Measurements from ENCODE around the gene TMEM164.

TMEM164 gene

GRCh38 chrX:110042496-110042895 is 39.6 kb downstream of the TMEM164 start:
- DNase-seq, result no peak

DNA sequence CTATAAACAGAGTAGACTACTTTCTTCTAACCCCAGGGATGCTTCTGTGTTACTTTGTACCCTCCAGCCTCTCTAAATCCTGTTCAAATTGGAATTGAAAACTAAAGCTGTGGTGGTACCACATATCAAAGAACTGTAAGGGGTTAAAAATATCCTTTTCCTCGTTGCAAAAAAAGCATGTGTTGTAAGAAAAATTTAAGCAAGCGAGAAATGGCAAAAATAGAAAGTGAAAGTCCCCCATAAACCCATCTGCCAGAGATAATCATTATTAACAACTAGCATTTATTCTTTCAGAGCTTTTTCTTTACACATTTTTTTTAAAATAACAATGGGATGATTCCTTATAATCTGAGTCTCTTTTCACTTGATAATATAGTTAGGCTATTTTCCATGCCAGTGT is 40.6 kb downstream of the TMEM164 start:
- DNase-seq, result no peak

- no peak for DNase-seq
These were observed 41.7 kb downstream of the TMEM164 start for GRCh38 chrX:110044346-110045249.

DNA sequence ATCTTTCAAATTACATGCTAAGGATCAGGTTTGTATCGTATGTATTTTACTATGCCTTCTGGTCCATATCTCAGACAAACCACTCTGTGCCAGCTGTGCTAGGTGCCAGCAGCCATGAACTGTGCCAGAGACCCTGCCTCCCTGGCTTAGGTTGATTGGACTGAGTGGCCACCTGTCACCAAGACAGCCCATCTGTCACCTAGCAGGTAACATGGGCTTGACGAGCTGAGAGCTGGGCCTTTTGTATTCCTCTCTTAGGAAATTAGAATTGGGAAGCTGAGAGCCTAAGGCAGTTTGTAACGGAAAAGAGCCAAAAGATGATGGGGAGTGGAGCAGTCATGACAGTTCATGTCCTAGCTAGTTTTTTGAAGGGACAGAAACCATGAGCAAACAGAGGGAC is 42.5 kb downstream of the TMEM164 start:
- DNase-seq, result no peak

DNA sequence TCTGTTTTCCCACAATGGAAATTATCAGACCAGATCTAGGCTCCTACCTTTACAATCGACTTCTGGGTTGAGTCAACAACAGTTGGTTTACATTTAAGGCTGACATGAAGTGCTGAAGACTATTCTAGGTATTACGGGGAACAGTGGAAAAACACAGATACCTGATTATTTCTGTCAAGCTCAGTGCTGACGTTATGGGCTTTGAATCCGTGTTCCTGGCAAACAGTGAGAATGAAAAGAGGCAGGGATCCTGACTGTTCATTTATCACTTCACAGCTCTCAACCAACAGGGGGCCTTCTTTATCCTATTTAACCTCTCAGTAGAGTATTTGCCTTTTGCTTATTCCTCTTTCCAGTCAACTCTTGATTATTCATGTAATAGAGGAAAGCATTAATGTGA is 43.1 kb downstream of the TMEM164 start:
- no peak for DNase-seq

GRCh38 chrX:110046971-110047370 is 44.1 kb downstream of the TMEM164 start:
- no peak for DNase-seq

- no peak for DNase-seq
These were observed 46.2 kb downstream of the TMEM164 start for GRCh38 chrX:110049096-110049495.

GRCh38 chrX:110050386-110050785 is 47.5 kb downstream of the TMEM164 start:
- no peak for DNase-seq

DNA sequence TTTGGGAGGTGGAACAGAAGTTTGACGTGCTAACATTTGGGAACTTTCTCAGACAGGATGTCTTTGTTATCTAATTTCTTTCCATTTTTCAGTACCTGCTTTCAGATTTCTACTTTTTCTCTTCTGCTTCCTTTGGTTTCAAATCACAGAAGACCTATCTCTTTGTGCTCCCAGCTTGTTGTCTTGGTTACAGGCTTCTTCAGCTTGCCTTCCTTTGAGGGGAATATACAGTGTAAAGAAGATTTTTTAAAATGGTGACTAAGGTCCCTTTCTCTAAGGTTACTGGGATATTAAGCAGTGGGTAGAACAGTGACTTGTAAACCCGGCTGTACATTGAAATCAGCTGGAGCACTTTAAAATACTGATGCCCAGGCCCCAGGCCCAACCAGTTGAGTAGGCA is 48.0 kb downstream of the TMEM164 start:
- no peak for DNase-seq

GRCh38 chrX:110051559-110051958 is 48.6 kb downstream of the TMEM164 start:
- no peak for DNase-seq

GRCh38 chrX:110052303-110052702 is 49.4 kb downstream of the TMEM164 start:
- DNase-seq, result no peak

DNA sequence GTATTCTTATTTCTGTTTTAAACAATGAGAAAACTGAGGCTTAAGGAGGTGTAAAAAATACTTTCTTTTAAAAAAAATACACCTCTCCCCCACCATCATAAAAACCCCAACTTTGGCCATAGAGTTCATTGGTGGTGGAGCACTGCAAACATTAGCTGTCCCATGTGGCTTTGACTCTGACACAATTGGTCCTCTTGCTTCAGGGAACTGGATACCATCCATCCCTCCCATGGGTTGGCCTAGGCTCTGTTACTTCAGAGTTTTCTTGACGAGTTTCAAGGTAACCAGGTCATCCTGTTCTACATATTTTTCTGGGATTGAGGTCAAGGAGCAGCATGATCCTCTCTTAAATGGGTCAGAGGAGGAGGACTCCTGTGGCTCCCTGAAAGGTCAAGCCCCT is 50.5 kb downstream of the TMEM164 start:
- no peak for DNase-seq

DNA sequence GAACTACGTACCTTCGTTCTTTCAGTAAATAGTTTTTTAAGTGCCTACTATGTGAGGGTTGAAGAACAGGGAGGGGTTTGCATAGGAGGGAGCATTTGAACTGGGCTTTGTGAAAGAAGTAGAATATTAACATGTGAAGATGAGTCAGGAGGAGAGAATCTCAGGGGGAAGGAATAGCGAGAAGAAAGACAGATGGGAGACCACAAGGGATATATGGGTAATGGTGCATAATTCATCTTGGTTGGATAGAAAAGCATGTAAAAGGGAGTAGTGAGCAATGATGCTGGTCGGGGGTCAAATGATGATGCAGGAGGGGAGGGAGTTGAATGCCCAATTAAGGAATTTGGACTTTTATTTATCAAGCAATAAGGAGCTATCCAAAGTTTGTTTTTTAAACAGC is 52.7 kb downstream of the TMEM164 start:
- no peak for DNase-seq

- DNase-seq, result no peak
These were observed 53.5 kb downstream of the TMEM164 start for GRCh38 chrX:110056419-110056818.

- DNase-seq, result no peak
These were observed 56.5 kb downstream of the TMEM164 start for GRCh38 chrX:110059410-110059809.

DNA sequence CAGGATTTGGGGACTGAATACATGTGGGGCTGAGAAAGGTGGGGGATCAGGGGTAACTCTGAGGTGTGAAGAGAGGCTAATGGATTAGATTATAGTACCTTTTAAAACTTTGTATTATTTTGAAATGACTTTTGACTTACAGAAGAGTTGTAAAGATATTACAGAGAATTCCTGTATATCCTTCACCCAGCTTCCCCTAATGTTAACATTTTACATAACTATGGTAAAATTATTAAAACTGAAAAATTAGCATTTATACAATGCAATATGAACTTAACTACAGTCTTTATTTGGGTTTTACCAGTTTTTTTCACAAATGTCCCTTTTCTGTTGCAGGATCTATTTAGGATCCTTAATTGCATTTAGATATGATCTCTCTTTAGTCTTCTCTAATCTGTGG is 57.4 kb downstream of the TMEM164 start:
- DNase-seq, result no peak

- no peak for DNase-seq
These were observed 58.1 kb downstream of the TMEM164 start for GRCh38 chrX:110060846-110061537.

- DNase-seq, result no peak
These were observed 60.0 kb downstream of the TMEM164 start for GRCh38 chrX:110062919-110063318.

GRCh38 chrX:110066488-110067225 is 63.7 kb downstream of the TMEM164 start:
- no peak for DNase-seq

- DNase-seq, result no peak
These were observed 68.1 kb downstream of the TMEM164 start for GRCh38 chrX:110070970-110071369.

GRCh38 chrX:110081320-110081719 is 78.4 kb downstream of the TMEM164 start:
- DNase-seq, result no peak

DNA sequence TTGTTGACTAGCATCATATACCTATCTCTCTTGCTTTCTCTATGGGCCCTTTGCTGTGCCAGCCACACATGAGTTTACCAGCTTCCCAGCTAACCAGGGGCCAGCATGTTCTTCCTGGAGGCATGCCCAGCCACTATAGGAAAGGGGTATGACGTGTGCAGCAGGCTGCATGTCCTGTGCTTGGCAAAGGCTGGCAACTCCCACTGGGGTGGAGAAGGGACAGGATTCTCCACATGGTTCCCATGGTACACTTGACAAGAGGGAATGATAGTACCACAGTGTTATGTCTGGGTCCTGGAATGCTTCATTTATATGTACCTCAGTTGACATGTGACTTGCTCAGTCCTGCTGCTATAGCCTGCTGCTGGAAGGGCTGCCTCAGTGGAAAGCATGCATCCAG is 78.8 kb downstream of the TMEM164 start:
- DNase-seq, result no peak

- DNase-seq, result no peak
These were observed 79.2 kb downstream of the TMEM164 start for GRCh38 chrX:110082161-110082560.
